Vagina (tissue), 2 donors: ENCODE measurements around the gene MRTO4.

ENCODE experiments used
- CTCF ChIP-seq, 3 experiments: fragments of 450-650 bp in 2 of 3; fragments of 200-600 bp in 1 of 3; sonication (generic) in 1 of 3; IDR thresholded peaks; one replicate each; pipeline ENCODE4 v1.5.1; 2017 to 2019; ENCODE audit warnings: antibody characterized with exemption in 3 of 3, mild to moderate bottlenecking in 2 of 3, moderate library complexity in 2 of 3
- POLR2A ChIP-seq, 2 donors: fragments of 450-650 bp; IDR thresholded peaks; one replicate each; pipeline ENCODE4 v1.6.1; 2017; ENCODE audit warnings: antibody characterized with exemption in 2 of 2, mild to moderate bottlenecking in 2 of 2, moderate library complexity in 2 of 2
- POLR2AphosphoS5 ChIP-seq, 2 donors: sonication (generic); formaldehyde crosslinking; IDR thresholded peaks; one replicate each; pipeline ENCODE4 v1.9.0; 2017; ENCODE audit warnings: antibody characterized with exemption in 2 of 2, mild to moderate bottlenecking in 2 of 2, low read depth in 1 of 2; ENCODE audit not compliant: insufficient read depth in 1 of 2

GRCh38 chr1:19284881-19285280 lies 33.3 kb downstream of the MRTO4 start:
- TF ChIP-seq CTCF (IDR thresholded peaks at IDR 0.05) (no peak), POLR2AphosphoS5 (IDR thresholded peaks at IDR 0.05; ENCODE audit: insufficient read depth in 1 of 2, low read depth in 1 of 2) (no peak), POLR2A (IDR thresholded peaks at IDR 0.05) (no peak)
